ENCODE measurements around the gene JAG1. TPM values are rescaled to one million over a fixed set of nuclear protein-coding genes. Genes with fewer than 3 reads are reported as not detected.
"Not testable (repeated sequence)": the region's sequence is repeated elsewhere in the genome, so short reads cannot be mapped to it uniquely, and the experiment has no call there.

JAG1 gene
- total RNA-seq, 1 experiment from 2014 or later = 176 TPM

DNA sequence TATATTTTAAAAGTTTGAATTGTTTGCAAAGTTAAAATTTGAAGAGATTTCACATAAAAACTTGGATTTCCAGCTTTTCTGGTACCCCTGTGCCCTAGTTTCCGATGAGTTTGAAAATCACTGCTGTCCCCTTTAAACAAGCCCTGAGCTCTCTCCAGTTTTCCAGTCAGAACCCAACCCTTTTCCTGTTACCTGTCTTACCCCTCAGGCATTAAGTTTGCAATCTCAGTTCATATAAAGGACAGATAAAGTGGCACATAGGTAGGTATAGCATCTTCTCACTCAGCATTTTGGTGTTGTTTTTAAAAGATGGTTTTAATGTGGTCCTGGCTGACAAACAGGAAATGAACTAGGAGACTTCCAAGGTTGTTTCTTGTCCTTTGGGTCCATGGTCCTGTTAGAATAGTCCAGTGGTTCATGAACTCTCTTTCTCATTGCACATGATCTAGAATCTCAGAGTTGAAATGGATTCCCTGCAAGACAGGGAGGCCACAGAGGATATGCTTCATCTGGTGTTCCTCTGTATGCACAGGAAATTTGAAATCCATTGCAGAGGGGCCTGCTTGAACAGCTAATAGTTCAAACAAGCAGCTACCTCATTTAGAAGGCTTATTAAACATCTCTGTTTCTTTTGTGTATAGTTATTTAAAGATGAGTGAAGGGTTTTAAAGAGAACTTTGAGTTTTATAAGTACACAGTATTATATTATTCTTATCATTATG, 82.7 kb downstream of the JAG1 start:
- no TSS peak for BruUV-seq (replicated peaks)

DNA sequence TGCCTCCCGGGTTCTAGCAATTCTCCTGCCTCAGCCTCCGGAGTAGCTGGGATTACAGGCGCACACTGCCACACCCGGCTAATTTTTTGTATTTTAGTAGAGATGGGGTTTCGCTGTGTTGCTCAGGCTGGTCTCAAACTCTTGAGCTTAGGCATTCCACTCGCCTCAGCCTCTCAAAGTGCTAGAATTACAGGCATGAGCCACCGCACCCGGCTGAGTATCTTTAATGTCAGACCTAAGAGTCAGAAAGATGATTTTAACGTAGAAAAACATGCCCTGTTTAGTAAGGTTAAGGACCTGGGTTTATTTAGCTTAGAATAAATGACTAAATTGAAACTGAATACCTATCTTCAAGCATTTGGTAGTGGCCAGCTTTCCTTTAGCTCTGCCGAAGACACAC, 83.4 kb downstream of the JAG1 start:
- Histone ChIP-seq H3K27ac (ENCODE audit: low read length) (peak overlapping the region; percentile 95), H3K4me1 (ENCODE audit: insufficient read depth, low read length) (peaks cover 51% of the 10 kb centered on the region), H3K9ac (ENCODE audit: low read length) (peak overlapping the region; percentile 70), H3K4me2 (ENCODE audit: low read length) (peak overlapping the region; percentile 54; the same call in 1 of the 2 replicates)
- H4K20me1 ChIP-seq (ENCODE audit: low read length); H3K4me3 ChIP-seq (ENCODE audit: low read length); H3K36me3 ChIP-seq (ENCODE audit: low read depth, low read length); H3F3A ChIP-seq (ENCODE audit: low read length, unreplicated experiment); H3K79me2 ChIP-seq (ENCODE audit: low read length); intact Hi-C loops (cut with micrococcal nuclease); H3K9me2 ChIP-seq (replicated peaks; ENCODE audit: low read length); H3K27me3 ChIP-seq (ENCODE audit: low read length); ATAC-seq; DNase-seq; H3K9me3 ChIP-seq (ENCODE audit: low read length); POLR2A ChIA-PET (ENCODE audit: unreplicated experiment); BruUV-seq (replicated peaks); H2AFZ ChIP-seq (ENCODE audit: low read length): not testable (repeated sequence)
- CTCF ChIA-PET = interaction anchor here (0.6 kb wide), 1 partner anchor 8 kb away, joined by 3 read pairs; no protein-coding TSS in a partner anchor

More for the DNA sequence above, 82.7 kb downstream of the JAG1 start:
- no peaks in the 10 kb centered on the region for H3K9me3 ChIP-seq (ENCODE audit: low read length)
- peaks cover 11% of the 10 kb centered on the region for H3K79me2 ChIP-seq (ENCODE audit: low read length)
- no peaks in the 10 kb centered on the region for H3K27me3 ChIP-seq (ENCODE audit: low read length)
- peak overlapping the region; percentile 95 for H3K27ac ChIP-seq (ENCODE audit: low read length)
- CTCF ChIA-PET = no interaction called here
- no peak overlapping the region for H3K4me3 ChIP-seq (ENCODE audit: low read length)
- H2AFZ ChIP-seq (ENCODE audit: low read length) = no peak overlapping the region
- peak; percentile 75 for DNase-seq
- peak overlapping the region; percentile 54 for H3K4me2 ChIP-seq (ENCODE audit: low read length)
- peak overlapping the region; percentile 70 for H3K9ac ChIP-seq (ENCODE audit: low read length)
- peaks cover 58% of the 10 kb centered on the region for H3K4me1 ChIP-seq (ENCODE audit: insufficient read depth, low read length)
- no peaks in the 10 kb centered on the region for H3K36me3 ChIP-seq (ENCODE audit: low read depth, low read length)
- intact Hi-C loops (cut with micrococcal nuclease) = no loop called here
- POLR2A ChIA-PET (ENCODE audit: unreplicated experiment) = interaction anchor here (0.6 kb wide), 1 partner anchor 8 kb away, joined by 5 read pairs; no protein-coding TSS in a partner anchor
- ATAC-seq = peak; percentile 69
- TF ChIP-seq, protein P1, sequence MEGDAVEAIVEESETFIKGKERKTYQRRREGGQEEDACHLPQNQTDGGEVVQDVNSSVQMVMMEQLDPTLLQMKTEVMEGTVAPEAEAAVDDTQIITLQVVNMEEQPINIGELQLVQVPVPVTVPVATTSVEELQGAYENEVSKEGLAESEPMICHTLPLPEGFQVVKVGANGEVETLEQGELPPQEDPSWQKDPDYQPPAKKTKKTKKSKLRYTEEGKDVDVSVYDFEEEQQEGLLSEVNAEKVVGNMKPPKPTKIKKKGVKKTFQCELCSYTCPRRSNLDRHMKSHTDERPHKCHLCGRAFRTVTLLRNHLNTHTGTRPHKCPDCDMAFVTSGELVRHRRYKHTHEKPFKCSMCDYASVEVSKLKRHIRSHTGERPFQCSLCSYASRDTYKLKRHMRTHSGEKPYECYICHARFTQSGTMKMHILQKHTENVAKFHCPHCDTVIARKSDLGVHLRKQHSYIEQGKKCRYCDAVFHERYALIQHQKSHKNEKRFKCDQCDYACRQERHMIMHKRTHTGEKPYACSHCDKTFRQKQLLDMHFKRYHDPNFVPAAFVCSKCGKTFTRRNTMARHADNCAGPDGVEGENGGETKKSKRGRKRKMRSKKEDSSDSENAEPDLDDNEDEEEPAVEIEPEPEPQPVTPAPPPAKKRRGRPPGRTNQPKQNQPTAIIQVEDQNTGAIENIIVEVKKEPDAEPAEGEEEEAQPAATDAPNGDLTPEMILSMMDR (conservative IDR thresholded peaks at IDR 0.05; ENCODE audit: low read depth, low read length) = no peak
- no peak for TF ChIP-seq EZH2 (IDR thresholded peaks at IDR 0.05; ENCODE audit: low read length, unreplicated experiment)
- peaks cover 10% of the 10 kb centered on the region for H3F3A ChIP-seq (ENCODE audit: low read length, unreplicated experiment)
- H3K9me2 ChIP-seq (replicated peaks; ENCODE audit: low read length) = no peaks in the 10 kb centered on the region
- H4K20me1 ChIP-seq (ENCODE audit: low read length) = no peaks in the 10 kb centered on the region

Small RNAs within 50 kb of the gene (microRNA-seq; reads per million reads assigned to microRNA genes)
- gene MIR6870 (ENCODE audit: unreplicated experiment) = not detected

Other genes starting within 250 kb of the JAG1 start
- 12.1 and 13.6 TPM in 2 replicates for gene MKKS, start 239.8 kb downstream of the JAG1 start, total RNA-seq (2014; rRNA removed)
- 6.4 and 7.1 TPM in 2 replicates for gene SLX4IP, start 238.7 kb downstream of the JAG1 start, total RNA-seq (2014; rRNA removed)

Measured in PC-3 (cell line).